T-helper 1 cell (primary cell): ENCODE results near the gene ACIN1.

ENCODE experiments used
- DNase-seq, 5 donors: peaks; one replicate each; pipeline ENCODE4 v3.0.0-alpha.2; 2012 to 2020
- total RNA-seq, 4 donors: gene quantifications; one replicate each; lab custom pipeline; 2026; lab: John Stamatoyannopoulos, UW

Gene ACIN1, protein sequence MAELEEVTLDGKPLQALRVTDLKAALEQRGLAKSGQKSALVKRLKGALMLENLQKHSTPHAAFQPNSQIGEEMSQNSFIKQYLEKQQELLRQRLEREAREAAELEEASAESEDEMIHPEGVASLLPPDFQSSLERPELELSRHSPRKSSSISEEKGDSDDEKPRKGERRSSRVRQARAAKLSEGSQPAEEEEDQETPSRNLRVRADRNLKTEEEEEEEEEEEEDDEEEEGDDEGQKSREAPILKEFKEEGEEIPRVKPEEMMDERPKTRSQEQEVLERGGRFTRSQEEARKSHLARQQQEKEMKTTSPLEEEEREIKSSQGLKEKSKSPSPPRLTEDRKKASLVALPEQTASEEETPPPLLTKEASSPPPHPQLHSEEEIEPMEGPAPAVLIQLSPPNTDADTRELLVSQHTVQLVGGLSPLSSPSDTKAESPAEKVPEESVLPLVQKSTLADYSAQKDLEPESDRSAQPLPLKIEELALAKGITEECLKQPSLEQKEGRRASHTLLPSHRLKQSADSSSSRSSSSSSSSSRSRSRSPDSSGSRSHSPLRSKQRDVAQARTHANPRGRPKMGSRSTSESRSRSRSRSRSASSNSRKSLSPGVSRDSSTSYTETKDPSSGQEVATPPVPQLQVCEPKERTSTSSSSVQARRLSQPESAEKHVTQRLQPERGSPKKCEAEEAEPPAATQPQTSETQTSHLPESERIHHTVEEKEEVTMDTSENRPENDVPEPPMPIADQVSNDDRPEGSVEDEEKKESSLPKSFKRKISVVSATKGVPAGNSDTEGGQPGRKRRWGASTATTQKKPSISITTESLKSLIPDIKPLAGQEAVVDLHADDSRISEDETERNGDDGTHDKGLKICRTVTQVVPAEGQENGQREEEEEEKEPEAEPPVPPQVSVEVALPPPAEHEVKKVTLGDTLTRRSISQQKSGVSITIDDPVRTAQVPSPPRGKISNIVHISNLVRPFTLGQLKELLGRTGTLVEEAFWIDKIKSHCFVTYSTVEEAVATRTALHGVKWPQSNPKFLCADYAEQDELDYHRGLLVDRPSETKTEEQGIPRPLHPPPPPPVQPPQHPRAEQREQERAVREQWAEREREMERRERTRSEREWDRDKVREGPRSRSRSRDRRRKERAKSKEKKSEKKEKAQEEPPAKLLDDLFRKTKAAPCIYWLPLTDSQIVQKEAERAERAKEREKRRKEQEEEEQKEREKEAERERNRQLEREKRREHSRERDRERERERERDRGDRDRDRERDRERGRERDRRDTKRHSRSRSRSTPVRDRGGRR
- total RNA-seq = 261 to 425 (median 338) reads per million in 4 donors

DNA sequence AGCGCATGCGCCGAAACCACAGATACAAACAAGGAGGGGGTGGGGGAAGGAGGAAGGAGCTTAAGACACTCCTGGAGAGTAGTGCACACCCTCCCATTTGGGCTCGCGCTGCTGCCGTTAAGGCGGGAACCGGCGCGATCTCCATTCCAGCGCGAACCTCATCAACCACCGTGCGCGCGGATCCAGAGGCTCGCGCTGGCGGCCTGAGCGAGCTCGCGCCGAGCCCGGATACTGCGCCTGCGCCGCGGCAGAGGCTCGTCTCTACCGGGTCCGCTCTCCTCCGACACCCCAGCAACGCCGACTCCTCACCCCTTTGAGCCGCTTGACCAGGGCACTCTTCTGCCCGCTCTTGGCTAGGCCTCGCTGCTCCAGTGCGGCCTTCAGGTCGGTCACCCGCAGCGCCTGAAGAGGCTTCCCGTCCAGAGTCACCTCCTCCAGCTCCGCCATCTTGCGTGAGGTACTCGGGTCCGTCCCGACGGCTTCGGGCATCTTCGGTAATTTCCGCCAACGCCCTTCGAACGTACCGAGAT is at the start of gene ACIN1:
TSS of gene ACIN1 (minus strand) at position 471 of the 530 bp plus-strand sequence. CDS start at position 447, 24 bp downstream.
- peak in 4 of 5 donors; percentile 53 to 75 (median 62) for DNase-seq

- no peak for DNase-seq
Observed at GRCh38 chr14:23143911-23144310, 49.0 kb upstream of the ACIN1 start.

GRCh38 chr14:23142826-23143225 is 47.9 kb upstream of the ACIN1 start:
- no peak for DNase-seq

DNA sequence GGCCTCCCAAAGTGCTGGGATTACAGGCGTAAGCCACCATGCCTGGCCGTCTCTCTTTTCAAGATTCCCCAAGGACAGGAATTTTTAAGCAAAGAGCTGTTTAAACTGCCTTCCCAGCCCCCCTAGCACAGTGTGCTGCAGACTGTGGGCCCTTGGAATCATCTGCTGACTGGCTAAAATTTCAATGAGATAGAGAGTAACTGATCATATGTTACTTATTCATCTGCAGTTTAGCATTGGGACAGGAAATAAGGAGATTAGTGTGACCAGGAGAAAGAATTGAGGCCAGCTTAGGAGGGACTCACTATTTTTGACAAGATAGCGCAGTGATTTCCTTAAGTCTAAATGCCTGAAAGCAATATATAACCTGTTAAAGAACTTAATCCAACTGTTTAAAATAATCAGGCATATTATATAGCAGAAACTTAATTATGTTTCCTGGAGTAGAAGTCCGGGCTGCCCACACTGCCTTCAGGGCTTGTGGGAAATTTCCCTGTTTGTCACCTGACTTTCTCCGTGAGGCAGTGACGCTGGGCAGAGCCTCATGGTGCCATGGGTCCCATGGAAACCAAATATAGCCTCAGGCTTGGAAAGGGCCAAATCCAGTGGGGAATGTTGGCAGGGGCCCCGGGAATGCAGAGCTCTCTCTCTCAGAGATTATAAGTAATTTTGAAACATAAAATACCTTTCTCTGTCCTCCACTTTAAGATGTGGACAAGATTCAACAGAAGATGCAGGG is 46.9 kb upstream of the ACIN1 start:
- DNase-seq = no peak

GRCh38 chr14:23140371-23140770 is 45.4 kb upstream of the ACIN1 start:
- DNase-seq = no peak

GRCh38 chr14:23139874-23140273 is 44.9 kb upstream of the ACIN1 start:
- DNase-seq = no peak

- no peak for DNase-seq
Observed at GRCh38 chr14:23137813-23138535, 43.0 kb upstream of the ACIN1 start.

GRCh38 chr14:23137192-23137812 is 42.4 kb upstream of the ACIN1 start:
- no peak for DNase-seq

GRCh38 chr14:23136566-23137133 is 41.7 kb upstream of the ACIN1 start:
- no peak for DNase-seq

DNA sequence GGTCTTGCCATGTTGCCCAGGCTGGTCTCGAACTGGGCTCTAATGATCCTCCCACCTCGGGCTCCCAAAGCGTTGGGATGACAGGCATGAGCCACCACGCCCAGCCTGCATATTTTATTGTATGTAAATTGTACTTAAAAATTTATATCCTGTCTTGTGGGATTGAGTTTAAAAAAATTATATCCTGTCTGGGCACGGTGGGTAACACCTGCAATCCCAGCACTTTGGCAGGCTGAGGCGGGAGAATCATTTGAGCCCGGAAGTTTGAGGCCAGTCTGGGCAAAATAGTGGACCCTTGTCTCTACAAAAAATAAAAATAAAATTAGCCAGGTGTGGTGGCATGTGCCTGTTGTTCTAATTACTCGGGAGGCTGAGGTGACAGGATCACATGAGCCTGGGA is 38.0 kb upstream of the ACIN1 start:
- no peak for DNase-seq

GRCh38 chr14:23131482-23131881 is 36.5 kb upstream of the ACIN1 start:
- no peak for DNase-seq

GRCh38 chr14:23130871-23131270 is 35.9 kb upstream of the ACIN1 start:
- DNase-seq = no peak

DNA sequence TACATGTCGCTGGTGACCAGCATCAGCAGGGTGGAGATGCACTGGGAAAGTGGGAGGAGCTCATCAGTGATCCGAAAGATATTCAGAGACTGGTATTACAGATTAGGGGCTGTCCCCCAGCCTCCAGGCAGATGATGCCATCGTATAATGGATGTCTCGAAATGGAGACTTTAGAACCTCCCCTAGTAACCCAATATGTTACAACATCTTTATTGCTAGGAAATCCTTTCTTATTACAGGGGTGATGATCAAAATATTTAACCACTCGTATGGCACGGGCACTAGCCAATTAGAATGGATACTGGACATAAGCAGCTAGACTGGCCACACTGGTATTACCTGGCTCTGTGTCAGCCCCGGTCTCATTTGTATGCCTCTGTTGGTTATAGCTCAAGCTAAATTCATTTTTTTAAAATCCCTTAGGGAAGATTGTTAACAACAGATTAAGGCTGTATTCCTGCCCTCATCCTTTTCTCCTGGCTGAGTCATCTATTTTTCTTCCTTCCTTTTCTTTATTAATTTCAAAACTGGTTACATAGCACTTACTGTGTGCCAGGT is 34.9 kb upstream of the ACIN1 start:
- no peak for DNase-seq

- DNase-seq = no peak
Observed at GRCh38 chr14:23128969-23129758, 34.2 kb upstream of the ACIN1 start.

DNA sequence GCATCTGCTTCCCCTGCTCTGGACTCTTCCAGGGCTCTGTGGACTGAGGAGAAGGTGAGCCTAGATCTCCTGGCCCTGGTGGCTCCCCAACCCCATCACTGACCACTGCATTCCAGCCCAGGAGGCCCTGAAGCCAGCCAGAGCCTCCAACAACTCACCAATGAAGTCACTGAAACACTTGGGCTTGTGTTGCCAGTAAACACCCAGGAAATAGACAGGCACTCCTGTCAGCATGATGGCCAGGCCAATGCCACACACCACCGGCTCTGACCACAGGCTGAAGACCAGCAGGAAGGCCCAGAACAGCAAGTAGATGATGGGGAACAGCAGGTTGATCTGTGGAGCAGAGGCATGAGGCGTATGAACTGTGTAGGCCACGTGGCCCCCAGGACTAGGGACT is 32.9 kb upstream of the ACIN1 start:
- DNase-seq = no peak

- no peak for DNase-seq
Observed at GRCh38 chr14:23126548-23127278, 31.8 kb upstream of the ACIN1 start.

DNA sequence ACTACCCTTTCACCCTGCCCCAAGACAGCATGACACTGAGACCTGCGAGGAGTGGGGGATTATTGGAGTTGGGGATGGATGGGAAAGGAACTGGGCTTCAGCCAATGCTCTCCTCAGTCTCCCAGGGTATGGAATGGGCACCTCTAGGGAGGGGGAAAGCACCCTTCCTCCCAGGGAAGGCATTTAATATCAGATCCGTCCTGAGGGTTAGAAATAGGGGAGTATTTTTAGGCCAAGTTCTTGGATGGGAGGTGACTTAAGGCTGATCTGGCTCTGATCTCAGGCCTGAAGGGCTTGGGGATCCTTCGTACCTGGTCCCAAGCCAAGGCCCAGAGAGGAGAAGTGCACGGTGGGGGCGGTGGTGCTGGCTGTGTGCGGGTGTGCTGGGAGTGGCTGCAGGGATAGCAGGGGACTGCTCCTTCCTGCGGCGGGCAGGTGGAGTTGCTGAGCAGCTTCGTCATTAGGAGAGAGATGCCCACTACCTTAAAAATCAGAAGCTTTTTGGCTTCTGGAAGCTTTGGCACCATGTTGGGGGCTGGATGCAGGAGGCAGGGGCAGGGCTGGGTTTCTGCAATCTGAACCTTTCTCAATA is 31.1 kb upstream of the ACIN1 start:
- DNase-seq = no peak

DNA sequence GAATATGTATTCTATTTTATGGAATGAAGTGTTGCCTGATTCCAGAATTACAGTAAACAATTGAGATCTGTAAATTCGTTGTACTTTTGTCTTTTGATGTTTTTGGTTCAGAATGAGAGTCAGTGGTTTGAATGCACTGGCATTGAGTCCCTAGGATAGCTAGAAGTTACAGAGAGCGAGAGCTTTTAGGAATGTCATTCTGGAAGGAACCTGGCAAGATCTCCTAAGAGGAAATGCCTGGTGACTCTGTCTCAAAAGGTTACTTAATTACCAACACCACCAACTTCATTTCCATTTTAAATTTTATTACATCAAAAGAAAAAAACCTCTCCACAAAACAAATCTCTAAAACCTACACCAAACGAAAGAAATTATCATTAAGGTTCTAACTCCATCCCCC is 30.1 kb upstream of the ACIN1 start:
- DNase-seq = no peak
